ENCODE data around the gene CDCA8. TPM values are rescaled to one million over a fixed set of nuclear protein-coding genes. Genes with fewer than 3 reads are reported as not detected.

CDCA8 gene
- polyA plus RNA-seq, 2 of the 4 experiments (the other 2 are of a cell fraction), result 26.8 to 32.1 TPM

GRCh38 chr1:37730376-37730775, 38.1 kb downstream of the CDCA8 start:
- FAIRE-seq, result no peak
- no peak for ATAC-seq
- H3K4me1 ChIP-seq, result peaks cover 4% of the 10 kb centered on the region; the same call in 1 of the 3 replicates
- no peak overlapping the region for H3K4me2 ChIP-seq
- no peak overlapping the region for H3K4me3 ChIP-seq
- no peaks in the 10 kb centered on the region for H3K9me3 ChIP-seq
- 92% methylated on average over 5 of the region's 5 CpGs for WGBS (ENCODE audit: missing lambda C conversion rate)
- POLR2A ChIA-PET, result no interaction called here
- TF ChIP-seq POLR2AphosphoS2 (conservative IDR thresholded peaks at IDR 0.05; ENCODE audit: low read length) (no peak), ESRRA (IDR thresholded peaks at IDR 0.05; ENCODE audit: borderline replicate concordance, low read length) (no peak), PBX3 (IDR thresholded peaks at IDR 0.05) (no peak), MAFK (IDR thresholded peaks at IDR 0.05; ENCODE audit: partially characterized antibody) (no peak), HOXA7 (CRISPR knock-in tag; IDR thresholded peaks at IDR 0.05) (no peak), TP53 (CRISPR knock-in tag; IDR thresholded peaks at IDR 0.05) (no peak), JUNB (IDR thresholded peaks at IDR 0.05) (no peak), NR3C1 (IDR thresholded peaks at IDR 0.05) (no peak), HDAC2 (IDR thresholded peaks at IDR 0.05) (no peak), RFX5 (IDR thresholded peaks at IDR 0.05) (no peak), FOSL2 (IDR thresholded peaks at IDR 0.05) (no peak), FOSL2 (CRISPR knock-in tag; IDR thresholded peaks at IDR 0.05) (no peak), JUN (IDR thresholded peaks at IDR 0.05) (no peak)
- TF ChIP-seq, protein P1, sequence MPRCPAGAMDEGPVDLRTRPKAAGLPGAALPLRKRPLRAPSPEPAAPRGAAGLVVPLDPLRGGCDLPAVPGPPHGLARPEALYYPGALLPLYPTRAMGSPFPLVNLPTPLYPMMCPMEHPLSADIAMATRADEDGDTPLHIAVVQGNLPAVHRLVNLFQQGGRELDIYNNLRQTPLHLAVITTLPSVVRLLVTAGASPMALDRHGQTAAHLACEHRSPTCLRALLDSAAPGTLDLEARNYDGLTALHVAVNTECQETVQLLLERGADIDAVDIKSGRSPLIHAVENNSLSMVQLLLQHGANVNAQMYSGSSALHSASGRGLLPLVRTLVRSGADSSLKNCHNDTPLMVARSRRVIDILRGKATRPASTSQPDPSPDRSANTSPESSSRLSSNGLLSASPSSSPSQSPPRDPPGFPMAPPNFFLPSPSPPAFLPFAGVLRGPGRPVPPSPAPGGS (IDR thresholded peaks at IDR 0.05), result no peak
- TF ChIP-seq, protein P2, sequence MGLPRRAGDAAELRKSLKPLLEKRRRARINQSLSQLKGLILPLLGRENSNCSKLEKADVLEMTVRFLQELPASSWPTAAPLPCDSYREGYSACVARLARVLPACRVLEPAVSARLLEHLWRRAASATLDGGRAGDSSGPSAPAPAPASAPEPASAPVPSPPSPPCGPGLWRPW (IDR thresholded peaks at IDR 0.05), result no peak
- TF ChIP-seq, protein P3, sequence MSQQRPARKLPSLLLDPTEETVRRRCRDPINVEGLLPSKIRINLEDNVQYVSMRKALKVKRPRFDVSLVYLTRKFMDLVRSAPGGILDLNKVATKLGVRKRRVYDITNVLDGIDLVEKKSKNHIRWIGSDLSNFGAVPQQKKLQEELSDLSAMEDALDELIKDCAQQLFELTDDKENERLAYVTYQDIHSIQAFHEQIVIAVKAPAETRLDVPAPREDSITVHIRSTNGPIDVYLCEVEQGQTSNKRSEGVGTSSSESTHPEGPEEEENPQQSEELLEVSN (IDR thresholded peaks at IDR 0.05; ENCODE audit: borderline replicate concordance, low read depth), result no peak
- CTCF ChIA-PET, result no interaction called here
- H3K27ac ChIP-seq, result no peak overlapping the region
- DNase-seq (ENCODE audit: low read depth in 1 of 2, low spot score in 1 of 2), result no peak

DNA sequence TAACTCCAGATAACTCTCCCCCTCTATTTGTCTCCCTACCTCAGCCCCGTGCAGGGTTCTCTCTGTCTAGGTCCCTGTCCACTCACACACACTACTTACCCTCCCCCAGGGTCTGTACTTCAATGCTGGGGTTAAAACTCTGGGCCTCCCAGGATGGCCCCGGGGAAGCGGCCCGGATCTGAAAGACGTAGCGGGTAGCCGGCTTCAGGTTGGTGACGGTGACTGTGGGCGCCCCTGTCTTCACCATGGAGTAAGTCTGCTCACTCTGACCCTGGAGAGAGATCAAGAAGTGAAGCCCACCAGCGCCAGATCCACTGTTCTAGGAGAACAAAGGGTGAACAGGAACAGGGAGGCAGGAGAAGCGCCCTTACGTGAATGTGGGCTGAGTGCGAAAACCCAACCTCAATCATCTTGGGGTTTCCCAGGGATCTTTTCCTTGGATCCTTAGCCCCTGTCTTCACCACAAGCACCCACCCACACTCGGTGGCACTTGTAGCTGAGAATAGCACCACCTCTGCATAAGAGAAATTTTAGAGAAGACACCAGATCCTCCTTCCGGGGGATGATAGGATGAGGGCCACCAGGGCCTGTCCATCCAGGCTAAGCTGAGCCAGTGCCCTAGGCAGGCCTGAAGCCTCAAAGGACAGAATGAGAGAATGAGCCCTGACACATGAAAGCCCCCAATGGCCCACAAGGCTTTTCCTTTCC, 39.1 kb downstream of the CDCA8 start:
- Histone ChIP-seq H3K27ac (no peak overlapping the region), H3K4me1 (peaks cover 4% of the 10 kb centered on the region; the same call in 1 of the 3 replicates), H3K4me3 (no peak overlapping the region), H3K9me3 (no peaks in the 10 kb centered on the region), H3K4me2 (no peak overlapping the region)
- 83% methylated on average over 14 of the region's 15 CpGs for WGBS (ENCODE audit: missing lambda C conversion rate)
- FAIRE-seq, result no peak
- ATAC-seq, result no peak
- ChIA-PET POLR2A (no interaction called here), CTCF (interaction anchor here (0.5 kb wide), 1 partner anchor 207 kb away, joined by 5 read pairs; no protein-coding TSS in a partner anchor)
- no peak for TF ChIP-seq CHD2 (IDR thresholded peaks at IDR 0.05; ENCODE audit: low read length, partially characterized antibody)
- TF ChIP-seq USF2 (IDR thresholded peaks at IDR 0.05), result no peak
- no peak for TF ChIP-seq POLR2A (IDR thresholded peaks at IDR 0.05; ENCODE audit: low read length)
- TF ChIP-seq FOXS1 (CRISPR knock-in tag; IDR thresholded peaks at IDR 0.05), result no peak
- TF ChIP-seq RARB (CRISPR knock-in tag; IDR thresholded peaks at IDR 0.05), result no peak
- no peak for DNase-seq (ENCODE audit: low read depth in 1 of 2, low spot score in 1 of 2)
